ENCODE results near the gene TFR2.

DNA sequence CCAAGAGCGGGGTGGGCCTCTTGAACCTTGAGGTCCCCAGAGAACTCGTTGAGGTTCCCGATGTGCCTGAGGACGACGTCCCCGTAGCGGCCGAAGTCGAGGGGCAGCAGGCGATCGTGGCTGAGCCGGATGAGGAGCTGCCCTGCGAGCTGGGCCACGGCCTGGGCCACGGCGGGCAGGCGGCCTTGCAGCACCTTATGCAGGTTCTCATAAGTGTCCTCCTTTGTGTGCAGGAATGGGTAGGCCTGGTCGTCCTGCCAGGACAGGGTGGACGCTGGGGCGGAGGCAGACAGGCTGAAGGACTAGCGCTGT lies 14.2 kb downstream of the TFR2 start:
- TF ChIP-seq POLR2B (IDR thresholded peaks at IDR 0.05; ENCODE audit: low read depth, partially characterized antibody) (no peak), JUNB (CRISPR knock-in tag; conservative IDR thresholded peaks at IDR 0.05) (no peak), MAFG (tag; conservative IDR thresholded peaks at IDR 0.05) (no peak), MXI1 (IDR thresholded peaks at IDR 0.05; ENCODE audit: low read depth, low read length) (no peak)

All from K562 (cell line).